Calu3 (cell line): Measurements from ENCODE around the gene KCNJ8. TPM values are rescaled to one million over a fixed set of nuclear protein-coding genes. Genes with fewer than 3 reads are reported as not detected.
"Not testable (repeated sequence)": the region's sequence is repeated elsewhere in the genome, so short reads cannot be mapped to it uniquely, and the experiment has no call there.

Experiments
- BruUV-seq: library from RNA; stranded (reverse); fragments of 400-500 nt; replicated peaks from 2 replicates; lab custom pipeline; 2021; lab: Mats Ljungman, UMichigan
- CTCF ChIA-PET: fragments of 300-600 bp; sonication (Branson Sonifier 250); formaldehyde crosslinking; loops from one replicate; lab custom pipeline; 2022; ENCODE audit warnings: antibody characterized with exemption; lab: Charles Lee
- DNase-seq: peaks from one replicate; pipeline ENCODE4 v3.0.0; 2022
- H3K27ac Mint-ChIP-seq: one replicate; pipeline ENCODE4 v1.8.0; 2022; ENCODE audit warnings: mixed read lengths; ENCODE audit not compliant: unreplicated experiment
- H3K27me3 Mint-ChIP-seq: one replicate; pipeline ENCODE4 v1.8.0; 2022; ENCODE audit warnings: mixed read lengths; ENCODE audit not compliant: unreplicated experiment
- H3K36me3 Mint-ChIP-seq: one replicate; pipeline ENCODE4 v1.8.0; 2022; ENCODE audit warnings: mild to moderate bottlenecking, moderate library complexity, mixed read lengths; ENCODE audit not compliant: insufficient read depth, unreplicated experiment
- H3K4me1 Mint-ChIP-seq: one replicate; pipeline ENCODE4 v1.8.0; 2022; ENCODE audit warnings: mild to moderate bottlenecking, low read depth, mixed read lengths; ENCODE audit not compliant: unreplicated experiment
- H3K4me3 Mint-ChIP-seq: one replicate; pipeline ENCODE4 v1.8.0; 2022; ENCODE audit warnings: mild to moderate bottlenecking, low read depth, moderate library complexity, mixed read lengths; ENCODE audit not compliant: unreplicated experiment
- H3K9me3 Mint-ChIP-seq: one replicate; pipeline ENCODE4 v1.8.0; 2022; ENCODE audit warnings: low read depth, mixed read lengths; ENCODE audit not compliant: unreplicated experiment
- CTCF ChIP-seq: fragments of 200-600 bp; IDR thresholded peaks from one replicate; pipeline ENCODE4 v1.8.0; 2022; ENCODE audit warnings: antibody characterized with exemption; ENCODE audit not compliant: unreplicated experiment
- intact Hi-C: fragments of 100-400 bp; cut with micrococcal nuclease; formaldehyde crosslinking; loops from one replicate; pipeline ENCODE4 v1.10.0; 2022; ENCODE audit not compliant: unreplicated experiment
- total RNA-seq: library from RNA; stranded (reverse); gene quantifications from 2 replicates; pipeline ENCODE4 v1.2.3, GENCODE V29; 2022

The KCNJ8 gene
- total RNA-seq, 1 experiment from 2014 or later, result not detected

- H3K4me3 Mint-ChIP-seq, result no peak overlapping the region
- H3K27me3 Mint-ChIP-seq, result no peaks in the 10 kb centered on the region
- no peaks in the 10 kb centered on the region for H3K36me3 Mint-ChIP-seq
- no TSS peak for BruUV-seq
- TF ChIP-seq CTCF, result no peak
- no peak for DNase-seq
- intact Hi-C loops, result no loop called here
- H3K4me1 Mint-ChIP-seq, result no peaks in the 10 kb centered on the region
- no peaks in the 10 kb centered on the region for H3K9me3 Mint-ChIP-seq
- CTCF ChIA-PET, result interaction anchor here (0.7 kb wide), 1 partner anchor 85 kb away, joined by 3 read pairs; no protein-coding TSS in a partner anchor
- H3K27ac Mint-ChIP-seq, result no peak overlapping the region
Observed at GRCh38 chr12:21801522-21802288, 27.2 kb upstream of the KCNJ8 start.

- TF ChIP-seq CTCF, result no peak
- DNase-seq, result no peak
- Mint-ChIP-seq H3K27ac (no peak overlapping the region), H3K4me1 (no peaks in the 10 kb centered on the region), H3K36me3 (no peaks in the 10 kb centered on the region), H3K4me3 (no peak overlapping the region), H3K9me3 (no peaks in the 10 kb centered on the region), H3K27me3 (no peaks in the 10 kb centered on the region)
- intact Hi-C loops, result no loop called here
- CTCF ChIA-PET, result no interaction called here
- BruUV-seq, result no TSS peak
Observed at GRCh38 chr12:21800011-21800410, 25.5 kb upstream of the KCNJ8 start.

- no peak for TF ChIP-seq CTCF
- H3K4me1 Mint-ChIP-seq, result no peaks in the 10 kb centered on the region
- intact Hi-C loops, result no loop called here
- no peak overlapping the region for H3K4me3 Mint-ChIP-seq
- CTCF ChIA-PET, result no interaction called here
- no peak overlapping the region for H3K27ac Mint-ChIP-seq
- H3K27me3 Mint-ChIP-seq, result no peaks in the 10 kb centered on the region
- no peaks in the 10 kb centered on the region for H3K36me3 Mint-ChIP-seq
- BruUV-seq, result no TSS peak
- DNase-seq, result no peak
- H3K9me3 Mint-ChIP-seq, result peaks cover 3% of the 10 kb centered on the region
Observed at GRCh38 chr12:21797539-21797938, 23.0 kb upstream of the KCNJ8 start.

- H3K27me3 Mint-ChIP-seq, result no peaks in the 10 kb centered on the region
- TF ChIP-seq CTCF, result no peak
- H3K27ac Mint-ChIP-seq, result no peak overlapping the region
- no peaks in the 10 kb centered on the region for H3K4me1 Mint-ChIP-seq
- no peaks in the 10 kb centered on the region for H3K36me3 Mint-ChIP-seq
- no peak for DNase-seq
- BruUV-seq, result no TSS peak
- peaks cover 4% of the 10 kb centered on the region for H3K9me3 Mint-ChIP-seq
- intact Hi-C loops, result no loop called here
- CTCF ChIA-PET, result interaction anchor here (0.6 to 1.2 kb wide), 2 partner anchors 21 to 138 kb away, joined by 3 to 4 read pairs; partner anchors contain the start of gene KCNJ8
- no peak overlapping the region for H3K4me3 Mint-ChIP-seq
Observed at GRCh38 chr12:21795648-21796328, 21.3 kb upstream of the KCNJ8 start.

- H3K27me3 Mint-ChIP-seq, H3K4me1 Mint-ChIP-seq, BruUV-seq, intact Hi-C loops, H3K4me3 Mint-ChIP-seq, H3K9me3 Mint-ChIP-seq, H3K27ac Mint-ChIP-seq, H3K36me3 Mint-ChIP-seq, DNase-seq: not testable (repeated sequence)
- CTCF ChIA-PET, result interaction anchor here (0.6 kb wide), 1 partner anchor 21 kb away, joined by 4 read pairs; the partner anchor contains the start of gene KCNJ8
Observed at GRCh38 chr12:21794807-21795595, 20.5 kb upstream of the KCNJ8 start.

GRCh38 chr12:21789687-21790086, 15.2 kb upstream of the KCNJ8 start:
- H3K9me3 Mint-ChIP-seq, H3K36me3 Mint-ChIP-seq, H3K4me3 Mint-ChIP-seq, BruUV-seq, intact Hi-C loops, CTCF ChIA-PET, H3K27ac Mint-ChIP-seq, DNase-seq, H3K27me3 Mint-ChIP-seq, H3K4me1 Mint-ChIP-seq: not testable (repeated sequence)
